HCT116 (cell line): ENCODE results near the gene NGFR. TPM values are rescaled to one million over a fixed set of nuclear protein-coding genes. Genes with fewer than 3 reads are reported as not detected.

Experiments
- ATAC-seq: fragments of 200-7000 bp; cut with Tn5 transposase; 2 replicates; pipeline ENCODE4 v1.9.1; 2020; ENCODE audit warnings: mild to moderate bottlenecking, moderate library complexity
- BruUV-seq: library from RNA; stranded (reverse); fragments of 400-500 nt; replicated peaks from 2 replicates; lab custom pipeline; 2021; lab: Mats Ljungman, UMichigan
- CTCF ChIA-PET: fragments of 300-600 bp; sonication (Branson Sonifier 250); formaldehyde crosslinking; loops from one replicate; lab custom pipeline; 2021; ENCODE audit warnings: antibody characterized with exemption; lab: Charles Lee
- POLR2A ChIA-PET: fragments of 300-600, 350-600 bp; sonication (Branson Sonifier 250); formaldehyde crosslinking; loops from one replicate; lab custom pipeline; 2021; ENCODE audit warnings: antibody characterized with exemption; lab: Charles Lee
- RAD21 ChIA-PET, 2 experiments: fragments of 300-600 bp; sonication (Branson Sonifier 250); formaldehyde crosslinking; loops; one replicate each; lab custom pipeline; 2023; ENCODE audit warnings: low total read pairs in 2 of 2; ENCODE audit not compliant: uncharacterized antibody in 2 of 2, unreplicated experiment in 2 of 2, low non-redundant PET in 1 of 2; lab: Charles Lee
- DNase-seq: peaks from one replicate; pipeline ENCODE4 v3.0.0-alpha.2; 2010; ENCODE audit warnings: low read depth, low spot score
- H2AFZ ChIP-seq: fragments of 200-600 bp; shearing (Covaris generic), sonication (generic); 2 replicates; pipeline ENCODE4 v1.6.1; 2017; ENCODE audit warnings: low read depth, mixed run types, mixed read lengths, antibody characterized with exemption, low read length; ENCODE audit not compliant: poor library complexity, severe bottlenecking
- H3K27ac ChIP-seq: 2 replicates; pipeline ENCODE4 v1.5.1; 2012; ENCODE audit warnings: low read depth, low read length
- H3K27me3 ChIP-seq: fragments of 200-600 bp; sonication (generic); 2 replicates; pipeline ENCODE4 v1.6.1; 2016; ENCODE audit warnings: mixed run types, low read length, mixed read lengths; ENCODE audit not compliant: insufficient read depth
- H3K36me3 ChIP-seq, 2 experiments: fragments of 200-500 bp in 1 of 2; fragments of 200-600 bp in 1 of 2; sonication (Bioruptor generic) in 1 of 2; sonication (generic) in 1 of 2; 2 replicates each; pipeline versions ENCODE4 v1.5.1 to v1.6.1; 2014 to 2016; ENCODE audit warnings: low read length in 2 of 2, inconsistent platforms in 1 of 2, mixed read lengths in 1 of 2, mixed run types in 1 of 2; ENCODE audit not compliant: insufficient read depth in 2 of 2, control insufficient read depth in 1 of 2
- H3K4me1 ChIP-seq, 2 experiments: fragments of 200-600 bp in 1 of 2; sonication (generic) in 1 of 2; 2 replicates each; pipeline versions ENCODE4 v1.5.1 to v1.6.1; 2012 to 2017; ENCODE audit warnings: low read length in 2 of 2, inconsistent platforms in 1 of 2, mild to moderate bottlenecking in 1 of 2, mixed read lengths in 1 of 2, mixed run types in 1 of 2, moderate library complexity in 1 of 2; ENCODE audit not compliant: insufficient read depth in 2 of 2, control insufficient read depth in 1 of 2
- H3K4me2 ChIP-seq: fragments of 200-600 bp; sonication (generic); 2 replicates; pipeline ENCODE4 v1.6.1; 2017; ENCODE audit warnings: mixed run types, low read length, mixed read lengths
- H3K4me3 ChIP-seq, 2 experiments: fragments of 200-600 bp in 1 of 2; sonication (generic) in 1 of 2; replicated peaks in 1 of 2; 2 replicates each; pipeline ENCODE4 v1.5.1; 2011 to 2016; ENCODE audit warnings: low read length in 2 of 2, control low read depth in 1 of 2, low read depth in 1 of 2, mild to moderate bottlenecking in 1 of 2, mixed read lengths in 1 of 2, mixed run types in 1 of 2
- H3K79me2 ChIP-seq: fragments of 200-600 bp; sonication (generic); 2 replicates; pipeline ENCODE4 v1.6.1; 2017; ENCODE audit warnings: mild to moderate bottlenecking, mixed run types, low read length, moderate library complexity, mixed read lengths; ENCODE audit not compliant: insufficient read depth
- H3K9ac ChIP-seq: fragments of 200-600 bp; sonication (generic); 2 replicates; pipeline ENCODE4 v1.6.1; 2016; ENCODE audit warnings: low read length, mixed read lengths
- H3K9me2 ChIP-seq: fragments of 200-600 bp; sonication (generic), shearing (Covaris generic); 2 replicates; pipeline ENCODE4 v1.6.1; 2017; ENCODE audit warnings: mixed run types, mild to moderate bottlenecking, moderate library complexity; ENCODE audit not compliant: insufficient read depth
- H3K9me3 ChIP-seq, 2 experiments: fragments of 200-500 bp in 1 of 2; fragments of 200-600 bp in 1 of 2; sonication (Bioruptor generic) in 1 of 2; sonication (generic) in 1 of 2; 2 replicates each; pipeline ENCODE4 v1.6.1; 2014 to 2017; ENCODE audit warnings: low read length in 2 of 2, mixed read lengths in 2 of 2, inconsistent platforms in 1 of 2, low read depth in 1 of 2, mild to moderate bottlenecking in 1 of 2, mixed run types in 1 of 2, moderate library complexity in 1 of 2; ENCODE audit not compliant: control insufficient read depth in 1 of 2, insufficient read depth in 1 of 2
- H4K20me1 ChIP-seq: fragments of 200-600 bp; sonication (generic), shearing (Covaris generic); 2 replicates; pipeline ENCODE4 v1.6.1; 2017; ENCODE audit warnings: mixed run types, mild to moderate bottlenecking, moderate library complexity; ENCODE audit not compliant: insufficient read depth
- ATF3 ChIP-seq: IDR thresholded peaks from 2 replicates; pipeline ENCODE4 v1.6.1; 2012
- CBX3 ChIP-seq: IDR thresholded peaks from 2 replicates; pipeline ENCODE4 v1.6.1; 2012; ENCODE audit warnings: low read depth
- CEBPB ChIP-seq: IDR thresholded peaks from 2 replicates; pipeline ENCODE4 v1.6.1; 2012; ENCODE audit warnings: low read depth
- ELF1 ChIP-seq: IDR thresholded peaks from 2 replicates; pipeline ENCODE4 v1.6.1; 2012; ENCODE audit warnings: low read depth, borderline replicate concordance
- POLR2AphosphoS5 ChIP-seq: IDR thresholded peaks from 2 replicates; pipeline ENCODE4 v1.6.1; 2011; ENCODE audit warnings: mild to moderate bottlenecking, low read depth, low read length, moderate library complexity
- RAD21 ChIP-seq: IDR thresholded peaks from 2 replicates; pipeline ENCODE4 v1.6.1; 2012; ENCODE audit warnings: low read depth, mild to moderate bottlenecking
- SIN3A ChIP-seq: IDR thresholded peaks from 2 replicates; pipeline ENCODE4 v1.6.1; 2012; ENCODE audit warnings: low read depth
- SP1 ChIP-seq: IDR thresholded peaks from 2 replicates; pipeline ENCODE4 v1.6.1; 2012; ENCODE audit warnings: low read depth
- TCF7L2 ChIP-seq: IDR thresholded peaks from 2 replicates; pipeline ENCODE4 v1.7.0; 2011; ENCODE audit warnings: borderline replicate concordance, inconsistent platforms; ENCODE audit not compliant: insufficient read depth, insufficient read length; ENCODE audit errors: extremely low read depth
- ZNF274 ChIP-seq: fragments of 200-500 bp; sonication (Bioruptor generic); IDR thresholded peaks from 2 replicates; pipeline ENCODE4 v1.6.1; 2014; ENCODE audit warnings: mild to moderate bottlenecking, low read depth, low read length, inconsistent platforms
- intact Hi-C: fragments of 100-400 bp; cut with micrococcal nuclease; formaldehyde crosslinking; loops from 2 replicates; pipeline ENCODE4 v1.10.0; 2022
- total RNA-seq: library from RNA; stranded (reverse); gene quantifications from one replicate; pipeline ENCODE4 v1.2.1, GENCODE V29; 2021; ENCODE audit not compliant: unreplicated experiment

NGFR gene
- total RNA-seq, 1 experiment from 2014 or later = 6.1 TPM

DNA sequence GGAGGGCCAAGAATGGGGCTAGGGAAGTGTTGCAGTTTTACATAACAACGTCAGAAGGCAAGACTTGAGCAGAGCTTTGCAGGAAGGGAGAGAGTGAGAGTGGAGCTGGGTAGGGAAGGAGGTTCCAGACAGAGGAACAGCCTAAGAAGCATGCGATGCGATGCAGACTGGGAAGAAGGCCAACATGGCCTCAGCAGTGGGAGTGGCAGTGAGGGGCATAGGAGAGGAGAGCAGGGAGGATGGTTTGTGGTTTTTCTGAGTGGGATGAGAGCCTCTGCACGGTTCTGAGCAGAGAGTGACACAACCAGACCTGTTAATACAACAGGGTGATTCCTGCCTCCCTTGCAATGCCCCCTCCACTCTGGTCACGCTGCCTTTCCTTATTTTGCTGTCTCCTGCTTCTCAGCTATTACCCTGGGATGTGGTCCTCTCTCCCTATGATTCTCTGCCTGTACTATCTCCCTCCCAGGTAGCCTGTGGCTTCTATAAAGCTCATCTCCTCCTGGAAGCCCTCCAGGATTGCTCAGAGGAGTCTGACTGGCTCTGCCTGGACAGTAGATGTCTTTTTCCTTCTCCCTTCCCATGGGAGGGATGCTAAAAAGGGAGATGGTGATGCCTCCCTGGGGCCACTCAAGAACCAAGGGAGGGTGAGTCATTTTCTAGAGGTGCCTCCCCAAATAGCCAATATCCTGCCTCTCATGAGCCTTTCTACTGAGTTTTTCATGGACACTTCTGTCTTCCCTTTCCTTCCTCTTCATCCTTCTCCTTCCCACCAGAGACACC, 38.7 kb upstream of the NGFR start:
- Histone ChIP-seq H4K20me1 (no peaks in the 10 kb centered on the region), H3K9me2 (no peaks in the 10 kb centered on the region), H3K27me3 (peaks cover 40% of the 10 kb centered on the region; the same call in 1 of the 2 replicates), H3K9me3 (no peaks in the 10 kb centered on the region), H3K4me2 (no peak overlapping the region), H2AFZ (no peak overlapping the region), H3K27ac (no peak overlapping the region), H3K4me3 (no peak overlapping the region), H3K79me2 (no peaks in the 10 kb centered on the region), H3K4me1 (peaks cover 5 to 20% of the 10 kb centered on the region in 2 experiments; a peak in 3 of 4 replicates), H3K36me3 (no peaks in the 10 kb centered on the region), H3K9ac (no peak overlapping the region)
- POLR2A ChIA-PET = no interaction called here
- CTCF ChIA-PET = no interaction called here
- BruUV-seq = no TSS peak
- RAD21 ChIA-PET = no interaction called here
- ATAC-seq (no peak), DNase-seq (no peak)
- intact Hi-C loops = no loop called here
- TF ChIP-seq CEBPB (no peak), ZNF274 (no peak), ATF3 (no peak), SP1 (no peak), SIN3A (no peak), CBX3 (no peak), POLR2AphosphoS5 (no peak), RAD21 (no peak), ELF1 (no peak), TCF7L2 (no peak)
